Measurements from ENCODE around the gene DHX32.

The DHX32 gene

GRCh38 chr10:125795128-125795527 is 86.0 kb downstream of the DHX32 start:
- Histone ChIP-seq H3K36me3 (ENCODE audit: insufficient read depth, low read depth, low read length) (peaks cover 45% of the 10 kb centered on the region), H3K9me3 (ENCODE audit: insufficient read depth, low read depth, low read length) (no peaks in the 10 kb centered on the region), H3K9ac (ENCODE audit: low read depth, low read length) (no peak overlapping the region)

DNA sequence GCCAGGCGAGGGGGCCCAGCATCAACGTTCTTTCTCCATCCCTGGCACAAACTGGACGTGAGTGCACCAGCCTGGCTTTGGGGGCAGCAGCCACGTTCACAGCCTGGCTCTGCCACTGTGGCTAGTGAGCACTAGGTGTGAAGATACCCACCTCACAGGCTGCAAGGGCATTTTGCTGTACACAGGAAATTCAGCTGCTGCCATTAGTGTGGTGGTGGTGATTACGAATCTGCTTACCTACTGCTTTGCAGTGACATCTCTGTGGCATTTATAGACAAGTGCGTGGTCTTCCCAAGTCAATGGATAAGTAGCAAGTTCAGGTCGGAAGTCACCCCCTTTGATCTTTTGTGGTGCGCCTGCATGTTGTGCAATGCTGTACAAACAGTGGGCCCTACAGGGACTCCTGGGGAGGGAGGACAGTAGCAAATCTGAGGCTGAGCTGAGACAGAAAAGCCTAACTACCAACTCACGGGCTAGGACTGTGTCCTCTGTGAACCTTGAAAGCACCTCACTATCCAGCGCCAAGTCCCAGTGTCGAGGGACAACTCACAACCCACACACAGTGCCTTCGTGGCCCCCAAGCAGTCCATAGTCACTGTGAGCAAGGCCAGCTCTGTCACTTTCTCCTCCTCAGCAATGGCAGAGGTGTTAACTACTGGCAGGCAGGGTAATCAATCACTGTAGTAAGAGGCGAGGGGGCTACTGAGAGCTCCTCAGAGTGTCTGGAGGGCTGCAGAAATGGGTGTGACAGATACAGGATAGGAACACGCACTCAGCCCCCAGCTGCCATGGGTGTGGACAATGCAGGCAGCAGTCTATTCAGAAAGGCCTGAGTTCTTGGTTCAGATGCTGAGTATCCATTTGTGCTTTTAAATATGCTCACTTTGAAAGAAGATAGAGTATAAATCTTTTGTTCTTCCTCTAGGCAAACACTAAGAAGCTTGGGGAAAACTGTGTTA is 88.5 kb downstream of the DHX32 start:
- H3K4me1 ChIP-seq (ENCODE audit: insufficient read depth, low read length), result no peaks in the 10 kb centered on the region
- H3K27me3 ChIP-seq (ENCODE audit: insufficient read depth, low read length), result no peaks in the 10 kb centered on the region
- no peak overlapping the region for H3K4me3 ChIP-seq (ENCODE audit: low read length)
- H3K36me3 ChIP-seq (ENCODE audit: insufficient read depth, low read depth, low read length), result peaks cover 42% of the 10 kb centered on the region
- H3K9me3 ChIP-seq (ENCODE audit: insufficient read depth, low read depth, low read length), result no peaks in the 10 kb centered on the region
- no peak overlapping the region for H3K27ac ChIP-seq (ENCODE audit: low read length)
- no peak overlapping the region for H3K9ac ChIP-seq (ENCODE audit: low read depth, low read length)

More at GRCh38 chr10:125795128-125795527, 86.0 kb downstream of the DHX32 start:
- H3K4me3 ChIP-seq (ENCODE audit: low read length), result no peak overlapping the region
- H3K4me1 ChIP-seq (ENCODE audit: insufficient read depth, low read length), result no peaks in the 10 kb centered on the region
- no peaks in the 10 kb centered on the region for H3K27me3 ChIP-seq (ENCODE audit: insufficient read depth, low read length)
- H3K27ac ChIP-seq (ENCODE audit: low read length), result no peak overlapping the region

DNA sequence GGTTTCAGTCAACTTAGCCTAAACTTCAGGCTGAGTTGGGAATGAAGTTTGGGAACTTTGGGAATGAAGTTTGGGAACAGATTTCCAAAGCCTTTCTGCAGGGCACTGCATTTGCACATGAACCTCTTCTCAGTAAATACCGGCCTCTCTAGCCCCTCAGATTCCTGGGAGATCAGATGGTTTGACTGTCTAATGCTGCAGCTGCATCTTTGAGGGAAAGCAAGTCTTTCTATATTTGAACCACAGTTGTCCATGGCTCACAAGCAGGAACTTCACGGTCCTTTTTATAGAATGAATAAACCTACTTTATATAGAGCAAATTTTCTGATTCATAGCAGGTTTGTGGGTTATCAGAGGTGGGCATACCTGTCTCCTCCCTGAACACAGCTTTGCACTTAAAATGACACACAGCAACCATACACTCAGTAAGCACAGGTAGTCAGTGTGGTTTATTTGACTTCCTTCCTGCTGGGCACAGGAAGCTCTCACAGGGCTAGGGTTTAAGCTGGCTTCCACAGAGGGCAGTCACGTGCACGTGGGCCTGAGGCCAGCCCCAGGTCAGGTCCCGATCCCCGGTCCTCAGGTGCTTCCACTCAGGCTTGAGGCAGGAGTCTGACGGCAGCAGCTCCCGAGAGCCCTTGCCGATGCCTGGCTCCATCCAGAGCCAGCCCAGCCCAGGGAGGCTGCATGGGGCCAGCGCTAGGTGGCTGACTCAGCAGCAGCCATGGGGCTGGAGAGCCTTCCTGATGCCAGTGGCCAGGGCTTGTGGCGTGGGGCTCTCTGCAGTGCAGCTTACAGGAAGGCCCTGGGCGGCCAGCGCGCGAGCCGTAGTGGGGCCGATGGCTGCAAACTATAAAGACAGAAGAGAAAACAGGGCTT is 92.7 kb downstream of the DHX32 start:
- Histone ChIP-seq H3K4me1 (ENCODE audit: insufficient read depth, low read length) (no peaks in the 10 kb centered on the region), H3K9me3 (ENCODE audit: insufficient read depth, low read depth, low read length) (no peaks in the 10 kb centered on the region), H3K27me3 (ENCODE audit: insufficient read depth, low read length) (no peaks in the 10 kb centered on the region), H3K4me3 (ENCODE audit: low read length) (no peak overlapping the region), H3K9ac (ENCODE audit: low read depth, low read length) (no peak overlapping the region), H3K27ac (ENCODE audit: low read length) (no peak overlapping the region), H3K36me3 (ENCODE audit: insufficient read depth, low read depth, low read length) (peaks cover 17% of the 10 kb centered on the region; the same call in 1 of the 2 replicates)
